HS-5 (cell line): ENCODE results near the gene CIBAR2.
A peak's percentile ranks its signal among the peaks of the same experiment; 100 is the strongest.
"Not testable (repeated sequence)": the region's sequence is repeated elsewhere in the genome, so short reads cannot be mapped to it uniquely, and the experiment has no call there.

Experiments used
- DNase-seq: peaks from one replicate; pipeline ENCODE4 v3.0.0-alpha.2; 2012; ENCODE audit warnings: low read depth

CIBAR2 gene

DNA sequence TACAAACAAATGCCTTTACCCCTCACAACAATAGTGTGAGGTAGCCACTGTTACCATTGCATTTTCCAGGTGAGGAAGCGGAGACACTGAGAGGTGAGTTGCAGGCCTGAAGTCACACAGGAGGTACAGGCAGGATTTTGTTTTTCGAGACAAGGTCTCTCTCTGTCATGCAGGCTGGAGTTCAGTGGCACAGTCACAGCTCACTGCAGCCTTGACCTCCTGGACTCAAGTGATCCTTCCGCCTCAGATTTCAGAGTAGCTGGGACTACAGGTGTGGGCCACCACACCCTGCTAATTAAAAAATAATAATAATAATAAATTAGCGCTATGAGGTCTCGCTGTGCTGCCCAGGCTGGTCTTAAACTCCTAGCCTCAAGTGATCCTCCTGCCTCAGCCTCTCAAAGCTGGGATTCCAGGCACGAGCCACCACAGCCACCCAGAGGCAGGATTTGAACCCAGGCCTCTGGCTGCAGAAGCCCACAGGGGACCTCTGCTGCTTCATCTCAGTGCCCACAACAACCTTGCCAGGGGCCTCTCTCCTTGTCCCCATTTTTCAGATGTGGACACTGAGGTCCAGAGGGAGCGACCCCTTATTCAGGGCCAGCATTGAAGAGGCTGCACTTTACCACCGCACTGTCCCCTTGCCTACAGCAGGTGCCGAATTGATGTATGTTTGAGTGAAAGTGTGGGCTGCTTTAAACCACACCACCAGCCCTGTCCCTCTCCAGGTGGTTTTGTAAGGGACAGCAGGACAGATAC is 16.0 kb upstream of the CIBAR2 start:
- no peak for DNase-seq

- DNase-seq: no peak
These were observed 15.1 kb upstream of the CIBAR2 start for GRCh38 chr16:85127379-85127723.

GRCh38 chr16:85126705-85127378 is 14.6 kb upstream of the CIBAR2 start:
- DNase-seq: no peak

DNA sequence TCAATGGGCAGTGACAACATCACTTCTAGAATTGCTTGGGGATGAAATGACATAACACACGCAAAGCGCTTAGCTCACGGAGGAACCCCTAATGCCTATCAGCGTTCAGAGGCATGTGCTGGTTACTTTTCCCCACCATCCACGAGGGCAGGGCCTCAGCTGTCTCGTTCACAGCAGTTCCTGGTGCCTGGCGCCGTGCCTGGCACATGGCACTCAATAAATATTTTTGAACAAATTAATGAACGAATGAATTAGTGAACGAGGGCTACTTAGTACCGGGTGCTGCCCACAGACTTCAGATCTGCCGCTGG is 14.1 kb upstream of the CIBAR2 start:
- DNase-seq: no peak

DNA sequence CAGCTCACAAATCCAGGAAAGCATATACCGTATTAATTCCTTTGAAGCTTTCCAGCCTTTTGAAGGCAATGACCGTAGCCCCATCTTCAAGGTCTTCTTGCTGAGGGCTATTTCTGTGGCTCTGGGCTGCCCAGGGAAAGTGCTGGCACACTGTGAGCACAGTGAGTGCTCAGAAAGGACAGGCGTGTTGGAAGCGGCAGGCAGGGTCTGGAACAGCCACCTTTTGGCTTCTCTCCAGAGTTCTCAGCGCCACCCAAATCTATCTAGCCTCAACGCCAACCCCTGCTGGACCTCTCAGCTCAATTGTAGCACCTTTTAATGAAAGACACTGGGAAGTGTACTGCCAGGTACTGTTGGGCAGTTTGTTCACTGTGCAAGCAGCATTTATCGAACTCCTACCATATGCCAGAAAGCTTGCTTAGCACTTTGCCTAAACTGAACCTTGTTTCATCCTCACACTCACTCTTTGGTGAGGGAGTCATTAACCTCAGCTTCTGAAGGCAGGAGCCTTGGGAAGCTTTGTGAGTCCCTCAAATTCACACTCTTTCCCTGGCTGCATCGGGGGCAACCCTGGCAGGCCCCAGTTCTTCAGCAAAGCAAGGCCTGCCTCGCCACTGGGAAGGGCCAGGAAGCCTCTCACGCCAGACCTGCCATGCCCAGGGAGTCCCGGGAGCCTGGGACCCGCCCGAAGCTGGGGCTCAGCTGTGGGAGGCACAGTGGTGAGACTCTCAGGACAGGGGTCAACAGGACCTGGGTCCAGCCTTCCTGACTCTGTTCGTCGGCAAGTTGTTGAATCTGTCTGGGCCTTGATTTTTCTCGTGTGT is 13.5 kb upstream of the CIBAR2 start:
- no peak for DNase-seq

DNA sequence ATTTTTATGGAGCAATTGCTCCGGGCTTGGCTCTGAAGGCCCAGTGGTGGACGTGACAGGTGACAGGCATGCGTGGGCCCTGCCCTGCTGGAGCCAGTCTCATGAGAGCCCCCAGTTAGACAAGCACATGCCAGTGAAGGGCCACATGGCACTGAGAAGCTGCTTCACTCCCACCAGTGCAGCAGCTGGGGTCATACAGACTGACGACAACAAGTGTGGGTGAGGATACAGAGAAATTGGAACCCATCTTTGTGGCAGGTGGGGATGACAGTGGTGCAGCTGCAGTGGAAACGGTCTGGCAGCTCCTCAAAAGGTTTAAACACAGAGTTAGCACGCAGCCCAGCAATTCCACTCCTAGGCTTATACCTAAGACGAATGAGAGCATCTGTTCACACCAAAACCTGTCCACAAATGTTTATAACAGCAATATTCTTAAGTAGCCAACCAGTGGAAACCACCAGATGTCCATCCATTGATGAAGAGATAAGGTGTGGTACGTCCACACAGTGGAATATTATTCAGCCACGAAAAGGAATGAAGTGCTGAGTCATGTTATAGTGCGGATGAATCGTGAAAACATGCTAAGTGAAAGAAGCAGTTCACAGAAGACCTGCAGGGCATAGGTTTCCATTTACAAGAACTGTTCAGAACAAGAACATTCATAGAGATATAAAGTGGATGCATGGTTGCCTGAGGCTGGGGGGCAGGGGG is 12.5 kb upstream of the CIBAR2 start:
- DNase-seq: no peak

DNA sequence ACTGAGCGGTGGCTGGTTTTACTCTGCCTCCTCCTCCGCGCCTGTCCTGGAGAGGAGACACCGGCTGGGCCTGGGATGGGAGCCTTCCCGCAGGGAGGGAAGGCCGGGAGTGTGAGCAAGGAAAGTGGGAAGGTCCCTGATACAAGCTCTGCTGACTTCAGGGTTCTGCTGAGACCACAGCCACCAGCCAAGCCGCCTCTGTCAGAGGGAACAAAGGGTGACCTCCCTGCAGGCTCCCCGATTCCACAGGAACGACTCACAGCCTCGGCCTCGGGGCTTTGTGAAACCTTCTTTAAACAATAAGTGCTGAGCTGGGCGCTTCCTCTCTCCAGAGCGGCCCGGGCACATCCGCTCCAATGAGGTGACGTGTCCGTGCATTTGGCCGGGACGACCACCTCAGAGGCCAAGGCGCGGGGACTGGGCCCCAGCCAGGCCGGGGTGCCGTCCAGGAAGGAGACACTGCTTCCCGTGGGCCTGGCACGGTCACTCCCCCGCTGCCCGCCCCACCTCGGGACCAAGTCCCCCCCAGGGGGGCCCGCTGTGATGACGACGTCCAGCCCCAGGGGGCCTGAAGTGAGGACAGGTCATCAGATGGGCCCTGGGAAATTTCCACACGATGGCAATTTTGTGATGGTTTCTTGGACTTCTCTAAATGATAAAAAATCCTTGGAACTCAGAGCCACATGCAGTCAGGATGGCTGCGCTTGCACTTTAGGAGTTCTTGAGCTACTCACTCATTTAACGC is 11.8 kb upstream of the CIBAR2 start:
- peak; percentile 30 for DNase-seq

GRCh38 chr16:85123441-85123840 is 11.2 kb upstream of the CIBAR2 start:
- not testable (repeated sequence) for DNase-seq

DNA sequence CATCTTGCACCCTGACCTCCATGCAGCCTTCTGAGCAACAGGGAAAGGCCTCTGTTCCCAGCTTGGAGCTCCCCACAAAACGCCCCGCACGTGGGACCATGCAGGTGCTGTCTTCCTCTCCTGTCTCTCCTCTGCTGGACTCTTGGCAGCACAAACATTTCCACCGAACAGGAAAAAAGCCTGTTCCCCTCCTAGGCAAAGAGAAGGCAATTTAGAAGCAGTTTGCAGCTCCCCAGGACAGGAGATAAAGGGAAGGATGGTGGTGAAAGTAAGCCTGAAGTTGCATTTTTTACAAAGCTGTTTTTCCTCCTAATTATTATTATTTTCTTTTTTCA is 7.7 kb upstream of the CIBAR2 start:
- DNase-seq: no peak

- no peak for DNase-seq
These were observed 5.1 kb upstream of the CIBAR2 start for GRCh38 chr16:85117418-85117817.

DNA sequence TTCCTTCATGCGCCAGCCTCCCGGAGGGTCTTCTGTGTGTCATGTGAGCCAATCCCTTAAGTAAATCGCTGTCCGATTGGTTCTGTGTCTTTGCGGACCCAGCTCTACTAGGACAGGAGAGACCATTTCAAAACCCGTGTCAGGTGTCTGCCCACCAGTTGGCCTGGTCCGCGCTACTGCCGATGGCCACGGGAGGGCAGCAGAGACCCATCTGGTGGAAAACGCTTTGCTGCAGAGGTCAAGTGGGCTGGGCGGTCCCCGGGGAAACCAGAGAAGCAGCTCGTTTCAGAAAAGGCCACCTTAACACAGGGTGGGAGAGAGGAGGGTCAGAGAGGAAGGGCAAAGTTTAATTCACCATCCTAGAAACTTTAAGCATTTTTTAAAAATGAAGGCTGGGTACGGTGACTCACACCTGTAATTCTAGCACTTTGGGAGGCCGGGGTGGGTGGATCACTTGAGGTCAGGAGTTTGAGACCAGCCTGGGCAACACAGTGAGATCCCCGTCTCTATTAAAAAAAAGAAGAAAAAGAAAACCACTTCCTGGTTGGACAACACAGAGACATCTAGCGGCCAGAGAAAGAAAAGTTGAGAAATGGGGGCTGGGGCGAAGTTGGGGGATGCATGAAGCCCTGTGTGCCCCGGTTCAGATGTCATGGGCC is 2.8 kb upstream of the CIBAR2 start:
- peak; percentile 20 for DNase-seq

DNA sequence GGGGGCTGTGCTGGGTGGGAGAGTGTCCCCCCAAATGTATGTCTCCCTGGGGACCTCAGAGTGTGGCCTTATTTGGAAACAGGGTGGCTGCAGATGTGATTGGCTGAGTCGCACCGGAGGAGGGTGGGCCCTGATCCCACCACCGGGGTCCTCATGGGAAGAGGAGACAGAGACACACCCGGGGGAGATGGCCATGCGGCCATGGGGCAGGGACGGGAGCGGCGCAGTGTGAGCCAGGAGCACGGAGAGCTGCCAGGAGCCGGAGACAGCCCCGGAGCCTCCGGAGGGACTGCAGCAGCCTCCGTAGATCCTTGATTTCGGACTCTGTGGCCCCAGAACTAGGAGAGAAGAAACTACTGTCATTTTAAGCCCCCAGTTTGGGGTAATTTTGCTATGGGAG is 1.6 kb upstream of the CIBAR2 start:
- no peak for DNase-seq

DNA sequence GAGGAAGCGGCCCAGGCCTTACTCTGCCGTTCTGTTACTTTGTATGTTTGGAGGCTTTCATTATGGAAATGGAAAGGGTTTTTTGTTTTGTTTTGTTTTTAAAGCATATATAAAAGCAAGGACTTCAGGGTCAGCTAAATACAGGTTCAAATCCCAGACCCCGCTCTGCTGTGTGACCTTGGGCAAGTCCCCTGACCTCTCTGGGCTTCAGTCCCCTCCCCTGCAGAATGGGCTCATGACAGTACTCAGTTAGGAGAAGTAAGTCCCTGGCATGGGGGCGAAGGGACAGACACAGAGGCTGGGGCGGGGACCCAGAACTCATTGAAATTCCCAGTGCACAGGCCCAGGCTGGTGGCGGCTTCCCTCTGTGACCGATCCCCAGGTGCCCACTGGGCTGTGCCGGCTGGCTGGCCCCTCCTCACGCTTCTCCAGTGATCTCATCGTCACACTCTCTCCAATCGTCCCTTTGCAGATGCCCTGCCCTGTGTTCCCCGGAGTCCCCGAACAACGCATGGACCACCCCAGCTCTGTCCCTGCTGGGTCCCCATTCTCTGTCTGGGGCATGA is 979 bp upstream of the CIBAR2 start:
- no peak for DNase-seq

DNA sequence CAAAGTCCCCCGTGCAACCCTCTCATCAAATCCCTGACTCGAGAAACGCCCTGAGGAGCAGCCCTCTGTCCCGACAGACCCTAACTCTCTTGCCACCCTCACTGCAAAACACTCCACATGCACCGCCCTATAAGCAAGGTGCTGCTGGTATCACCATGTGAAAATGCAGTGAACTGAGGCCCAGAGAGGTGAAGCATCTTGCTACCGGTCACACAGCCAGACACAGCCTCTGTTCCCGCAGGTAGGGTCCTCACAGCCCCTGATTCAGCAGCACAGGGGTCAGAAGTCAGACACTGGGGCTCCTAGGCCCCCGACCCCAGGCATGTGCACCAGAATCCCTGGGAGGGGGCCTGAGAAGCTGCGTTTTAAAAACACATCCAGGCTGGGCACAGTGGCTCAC is 1.1 kb downstream of the CIBAR2 start:
- DNase-seq: no peak

- DNase-seq: no peak
These were observed 2.2 kb downstream of the CIBAR2 start for GRCh38 chr16:85110105-85110504.

GRCh38 chr16:85107532-85107931 is 4.7 kb downstream of the CIBAR2 start:
- DNase-seq: no peak

DNA sequence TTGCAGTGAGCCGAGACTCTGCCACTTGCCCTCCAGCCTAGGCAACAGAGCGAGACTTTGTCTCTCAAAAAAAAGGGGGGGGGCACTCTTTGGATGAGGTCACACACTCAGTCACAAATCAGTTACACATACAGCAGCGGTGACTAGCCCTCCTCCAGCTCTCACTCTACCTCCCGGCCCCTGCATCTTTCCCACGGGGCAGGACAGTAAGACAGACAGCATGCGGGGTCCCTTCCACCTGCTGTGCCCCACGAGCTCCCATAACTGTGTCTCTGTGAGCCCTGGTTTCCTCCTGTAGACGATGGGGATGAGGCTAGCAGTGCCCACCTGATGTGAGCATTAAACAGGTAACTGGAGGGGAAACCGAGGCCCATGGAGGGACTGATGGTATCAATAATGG is 5.2 kb downstream of the CIBAR2 start:
- DNase-seq: no peak

- DNase-seq: no peak
These were observed 6.8 kb downstream of the CIBAR2 start for GRCh38 chr16:85105475-85105874.

DNA sequence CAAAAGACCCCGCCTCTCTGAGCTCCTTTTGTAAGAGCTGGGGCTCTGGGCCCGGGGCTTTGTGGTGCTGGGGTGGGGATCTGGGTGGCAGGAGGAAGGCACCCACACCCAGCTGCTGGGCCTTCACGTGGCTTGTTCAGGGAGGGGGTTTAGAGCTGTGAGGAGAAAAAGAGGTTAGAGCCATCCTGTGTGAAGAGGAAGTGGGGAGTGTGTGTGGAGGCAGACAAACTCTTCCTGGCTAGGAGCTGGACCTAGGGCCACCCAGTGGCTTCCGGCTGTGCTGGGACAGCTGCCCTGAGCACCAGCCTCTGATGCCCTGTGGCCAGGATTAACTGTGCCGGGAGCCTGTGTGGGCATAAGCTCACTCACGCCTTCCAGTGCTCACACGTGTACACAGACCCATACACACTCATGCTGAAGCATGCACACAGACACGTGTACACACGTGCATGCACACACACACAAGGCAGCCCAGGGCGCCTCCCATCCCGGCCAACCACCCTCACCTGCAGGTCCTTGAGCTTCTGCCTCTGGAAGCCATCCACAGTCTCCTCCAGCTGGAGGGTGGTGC is 7.4 kb downstream of the CIBAR2 start:
- no peak for DNase-seq

DNA sequence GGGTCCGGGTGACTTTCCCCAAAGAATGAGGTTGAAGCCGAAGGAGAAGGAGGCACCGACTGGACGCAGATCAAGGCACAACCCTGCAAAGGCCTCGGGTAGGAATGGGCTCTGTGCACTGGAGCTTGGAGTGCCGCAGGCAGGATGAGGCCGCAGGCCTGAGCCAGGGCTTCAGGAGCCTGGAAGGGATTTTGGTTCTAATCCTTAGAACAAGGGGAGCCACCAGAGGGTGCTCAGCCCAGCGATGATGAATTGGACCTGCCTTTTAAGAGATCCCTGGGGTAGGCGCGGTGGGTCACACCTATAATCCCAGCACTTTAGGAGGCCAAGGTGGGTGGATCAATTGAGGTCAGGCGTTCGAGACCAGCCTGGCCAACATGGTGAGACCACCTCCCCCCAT is 8.1 kb downstream of the CIBAR2 start:
- DNase-seq: no peak
